Cerebellar cortex (tissue), 1 donor: ENCODE measurements around the gene TNPO3.

Experiments used
- DNase-seq: peaks from one replicate; pipeline ENCODE4 v3.0.0-alpha.2; 2015; ENCODE audit warnings: low spot score

Gene TNPO3

DNA sequence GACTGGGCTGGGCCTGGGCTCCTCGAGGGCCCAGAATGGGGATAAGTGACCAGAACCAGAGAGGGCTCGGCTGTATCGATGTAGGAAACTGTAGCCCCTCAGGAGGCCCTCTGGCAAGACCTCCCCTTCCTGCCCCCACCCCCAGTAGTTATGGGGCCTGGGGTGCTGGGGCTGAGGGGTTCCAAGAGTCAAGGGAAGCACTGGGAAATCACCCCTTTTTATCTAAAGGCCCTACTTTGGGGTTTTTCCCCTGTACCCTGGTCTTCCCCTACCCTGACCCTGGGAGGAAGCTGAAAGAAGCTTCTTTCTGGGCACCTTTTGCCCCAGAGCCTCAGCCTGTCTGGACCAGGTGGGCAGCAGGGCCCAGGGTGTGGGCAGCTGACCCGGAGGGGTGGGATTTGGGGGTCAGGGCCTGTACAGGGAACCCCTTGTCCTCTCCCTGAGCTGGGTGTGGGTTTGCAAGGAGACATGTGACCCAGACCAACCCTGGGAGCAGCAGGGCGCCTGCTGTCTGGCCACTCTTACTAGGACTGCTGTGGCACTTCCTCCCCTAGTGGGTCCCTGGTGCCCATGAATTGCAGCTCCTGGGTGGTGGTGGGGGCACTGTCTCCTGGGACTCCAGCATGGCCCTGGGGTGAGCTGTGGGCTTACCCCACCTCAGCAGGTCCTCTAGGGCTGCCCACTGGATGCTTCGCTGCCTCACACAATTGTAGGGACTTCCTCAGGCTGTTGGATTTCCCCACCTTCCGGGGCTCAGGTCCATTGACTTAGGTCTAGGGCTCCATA, 115.6 kb downstream of the TNPO3 start:
- no peak for DNase-seq

DNA sequence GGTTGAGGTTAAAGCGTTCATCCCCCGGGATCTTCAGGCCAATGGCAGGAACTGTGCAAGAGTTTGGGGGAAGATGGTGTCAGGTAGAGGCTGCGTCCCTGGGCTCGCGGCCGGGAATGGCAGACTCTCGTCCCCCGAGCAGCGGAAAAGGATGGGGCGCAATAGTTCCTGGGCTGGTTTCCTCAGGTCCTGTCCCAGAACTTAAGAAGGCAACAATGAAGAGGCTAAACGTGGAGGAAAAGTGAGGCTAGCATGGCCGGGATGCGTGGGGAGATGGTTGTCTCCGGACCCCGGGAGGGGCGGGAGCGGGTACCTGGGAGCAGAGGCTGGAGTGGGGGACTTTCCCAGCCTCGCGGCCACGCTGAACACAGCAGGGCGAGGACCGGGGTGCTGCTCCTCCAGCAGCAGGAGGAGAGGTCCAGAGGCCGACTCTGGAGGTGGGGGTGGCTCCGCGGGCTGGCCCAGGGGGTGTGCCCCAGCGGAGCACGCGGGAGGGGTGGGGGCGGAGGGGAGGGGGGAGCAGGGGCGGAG, 116.3 kb downstream of the TNPO3 start:
- DNase-seq: no peak

DNA sequence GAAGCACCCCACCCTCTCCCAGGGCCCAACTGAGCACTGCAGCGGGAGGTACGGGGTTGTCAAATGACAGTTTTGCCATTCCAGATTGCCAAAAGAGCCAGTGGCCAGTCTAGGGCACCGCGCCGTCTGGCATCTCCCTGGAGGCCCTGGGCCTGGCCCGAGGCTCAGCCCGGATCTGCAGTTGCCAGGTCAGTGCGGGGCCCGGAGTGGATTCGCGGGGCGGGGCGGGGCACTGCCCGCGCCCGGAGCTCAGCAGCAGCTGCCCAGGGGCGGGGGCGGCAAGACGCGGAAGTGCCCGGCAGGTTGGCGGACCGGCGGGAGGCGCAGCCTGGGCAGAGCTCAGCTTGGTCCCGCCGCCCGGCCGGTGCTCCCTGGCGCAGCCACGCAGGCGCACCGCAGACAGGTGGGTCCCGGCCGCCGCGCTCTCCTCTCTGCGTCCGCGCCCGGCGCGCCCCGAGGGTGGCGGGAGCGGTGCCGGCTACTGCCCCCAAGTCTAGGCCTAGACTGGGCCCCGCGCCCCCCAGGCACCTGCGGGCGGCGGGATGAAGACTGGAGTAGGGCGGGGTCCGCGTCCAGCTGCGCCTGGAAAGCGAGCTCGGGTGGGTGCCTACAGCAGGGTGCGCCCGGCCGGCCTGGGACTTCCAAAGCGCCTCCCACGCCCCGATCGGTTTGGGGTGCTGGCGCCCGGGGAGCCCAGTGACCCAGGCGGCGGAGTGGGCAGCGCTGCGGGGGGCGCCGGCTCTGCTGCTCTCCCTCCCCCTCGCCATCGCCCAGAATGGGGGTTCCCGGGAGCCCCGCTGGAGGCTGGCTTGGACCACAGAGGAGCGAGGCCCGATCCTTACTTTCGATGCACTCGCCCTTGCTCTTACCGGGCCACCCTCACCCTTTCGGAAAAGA, 117.0 kb downstream of the TNPO3 start, which contains the start of gene IRF5:
IRF5 (plus strand) TSS at position 281 of the 897 bp plus-strand sequence. CDS start 4,155 bp downstream, outside the sequence.
- no peak for DNase-seq

DNA sequence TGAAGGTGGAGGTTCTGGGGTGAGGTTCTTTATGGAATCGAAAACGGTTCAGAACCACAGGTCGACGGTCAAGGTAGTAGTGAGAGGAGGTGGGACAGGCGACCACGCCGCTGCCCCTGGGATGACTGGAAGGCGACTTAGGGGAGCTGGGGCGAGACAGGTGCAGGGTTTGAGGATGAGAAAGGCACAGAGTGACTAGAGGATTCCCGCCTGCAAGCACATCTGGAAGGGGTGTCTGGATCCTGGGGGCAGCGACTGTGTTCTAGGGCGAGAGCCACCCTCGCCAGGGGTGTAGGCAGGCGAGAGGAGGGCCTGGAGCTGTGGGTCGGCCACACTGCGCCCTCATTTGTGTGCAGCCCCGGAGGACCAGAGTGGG, 117.7 kb downstream of the TNPO3 start:
- DNase-seq: no peak

DNA sequence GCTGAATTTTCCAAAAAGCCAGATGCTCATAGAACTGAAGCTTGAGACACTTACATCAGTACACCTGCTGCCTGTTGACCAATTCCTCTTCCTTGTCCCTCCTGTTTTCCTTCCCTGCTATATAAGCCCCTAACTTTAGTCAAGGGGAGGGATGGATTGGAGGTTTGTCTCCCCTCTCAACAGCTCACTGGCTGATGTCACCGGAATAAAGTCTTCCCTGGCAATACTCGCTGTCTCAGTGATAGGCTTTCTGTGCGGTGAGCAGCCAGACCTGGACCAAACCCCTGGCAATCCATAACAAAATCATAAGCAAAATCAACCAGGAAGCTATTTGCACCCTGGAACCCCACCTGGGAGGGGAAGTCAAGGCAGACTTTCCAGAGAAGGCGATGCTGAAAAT, 118.1 kb downstream of the TNPO3 start:
- DNase-seq: no peak

DNA sequence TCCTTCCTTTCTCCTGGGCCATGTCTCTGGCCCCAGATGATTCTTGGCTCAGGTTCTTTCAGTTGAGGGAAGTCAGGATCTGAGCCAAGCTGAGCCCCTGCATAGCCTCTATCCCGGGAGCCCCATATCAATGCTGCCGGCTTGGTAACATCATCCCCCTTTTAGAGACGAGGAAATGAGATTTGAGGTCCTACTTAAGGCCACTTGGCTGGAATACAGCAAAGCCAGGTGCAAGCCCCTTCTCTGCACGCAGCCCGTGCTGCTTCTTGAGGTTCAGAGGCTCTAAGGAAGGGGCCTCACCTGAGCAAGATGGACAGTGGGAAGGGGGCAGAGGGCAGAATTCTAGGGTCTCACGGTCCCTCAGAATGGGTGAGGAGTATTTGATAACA, 119.6 kb downstream of the TNPO3 start:
- DNase-seq: no peak

DNA sequence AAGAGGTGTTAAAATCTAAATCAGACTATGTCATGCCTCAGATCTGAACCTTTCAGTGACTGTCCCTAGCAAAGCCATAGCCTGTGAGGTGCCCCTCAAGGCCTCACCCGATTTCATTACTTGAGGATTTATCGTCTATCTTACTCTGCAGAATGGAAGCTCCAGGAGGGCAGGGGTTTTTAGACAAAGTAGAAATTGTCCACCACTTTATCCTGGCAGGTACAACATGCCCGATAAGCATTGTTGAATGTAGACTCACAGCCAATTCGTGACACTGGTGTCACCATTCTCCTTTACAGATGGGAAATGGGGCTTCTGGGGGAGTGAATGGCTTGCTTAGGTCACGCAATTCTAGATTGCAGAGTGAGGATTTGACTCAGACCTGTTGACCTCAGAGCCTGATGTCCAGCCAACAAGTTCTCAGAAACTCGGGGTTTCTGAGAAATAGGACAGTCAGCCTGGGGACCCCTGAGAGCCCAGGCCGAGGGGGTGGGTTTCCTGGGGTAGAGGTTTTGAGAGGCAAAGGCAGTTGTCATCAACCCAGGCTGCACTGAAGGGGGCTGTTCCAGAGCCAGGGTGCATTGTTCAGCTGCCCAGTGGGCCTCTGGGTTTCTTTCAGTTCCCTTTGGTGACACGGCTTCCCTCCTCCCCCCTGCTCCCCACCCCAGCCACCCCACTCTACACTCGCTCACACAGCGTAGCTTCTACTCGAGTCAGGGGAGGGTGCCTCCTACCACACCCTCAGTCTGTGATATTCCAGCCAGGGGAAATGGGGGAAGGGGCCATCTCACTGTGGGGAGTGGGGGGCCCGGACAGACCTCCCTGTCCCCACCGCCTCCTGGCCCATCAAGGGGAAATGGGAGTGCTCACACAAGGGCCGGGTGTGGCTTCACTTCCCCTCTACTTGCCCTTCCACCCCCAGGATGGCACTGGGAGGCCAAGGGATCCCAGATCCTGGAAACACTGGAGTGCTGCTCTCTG, 120.3 kb downstream of the TNPO3 start:
- no peak for DNase-seq

DNA sequence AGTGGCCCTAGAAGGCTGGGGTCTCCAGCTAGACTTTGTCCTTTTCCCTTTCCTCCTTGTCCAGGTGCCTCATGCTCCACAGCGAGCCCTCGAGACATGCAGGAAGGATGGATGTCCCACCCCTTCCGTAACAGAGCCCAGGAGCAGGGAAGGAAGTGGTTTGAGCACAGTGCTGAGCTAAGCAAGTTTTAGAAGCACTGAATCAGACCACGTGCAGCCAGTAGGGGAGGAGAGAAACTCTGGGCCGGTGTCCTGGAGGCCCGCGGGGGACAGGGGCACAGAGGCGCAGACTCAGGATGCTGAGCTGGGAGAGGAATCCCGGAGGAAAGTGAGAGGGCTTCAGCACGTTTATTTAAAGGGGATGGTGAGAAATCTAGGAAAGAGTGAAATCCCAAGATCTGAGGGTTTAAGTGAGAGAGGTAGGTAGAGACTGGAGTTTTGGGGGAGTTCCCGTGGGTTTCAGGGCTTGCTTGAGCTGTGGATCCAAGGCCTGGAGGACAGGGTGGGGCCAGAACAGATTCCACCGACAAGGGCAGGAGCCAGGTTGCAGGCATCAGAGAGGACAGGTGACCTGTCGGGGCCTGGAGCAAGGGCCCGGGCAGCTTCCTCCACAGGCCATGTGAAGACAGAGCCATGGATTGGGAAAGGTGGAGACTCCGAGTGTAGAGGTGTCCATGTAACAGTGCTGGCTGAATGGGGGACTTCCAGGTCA, 121.6 kb downstream of the TNPO3 start:
- no peak for DNase-seq

DNA sequence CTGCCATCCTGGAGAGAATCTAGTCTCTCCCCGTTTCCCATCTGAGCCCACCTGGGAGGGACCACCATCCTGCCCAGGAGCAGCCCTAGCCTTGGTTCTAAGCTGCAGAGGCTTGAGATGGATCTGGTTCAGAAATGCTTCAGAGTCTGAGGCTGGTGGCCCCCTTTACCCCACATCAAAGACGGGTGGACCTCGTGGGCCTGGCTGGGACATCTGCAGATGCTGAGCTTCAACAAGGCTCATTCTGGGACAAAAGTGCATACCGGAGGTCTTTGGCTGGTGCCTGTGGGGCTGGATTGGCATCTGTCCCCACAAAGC, 122.1 kb downstream of the TNPO3 start:
- DNase-seq: no peak

DNA sequence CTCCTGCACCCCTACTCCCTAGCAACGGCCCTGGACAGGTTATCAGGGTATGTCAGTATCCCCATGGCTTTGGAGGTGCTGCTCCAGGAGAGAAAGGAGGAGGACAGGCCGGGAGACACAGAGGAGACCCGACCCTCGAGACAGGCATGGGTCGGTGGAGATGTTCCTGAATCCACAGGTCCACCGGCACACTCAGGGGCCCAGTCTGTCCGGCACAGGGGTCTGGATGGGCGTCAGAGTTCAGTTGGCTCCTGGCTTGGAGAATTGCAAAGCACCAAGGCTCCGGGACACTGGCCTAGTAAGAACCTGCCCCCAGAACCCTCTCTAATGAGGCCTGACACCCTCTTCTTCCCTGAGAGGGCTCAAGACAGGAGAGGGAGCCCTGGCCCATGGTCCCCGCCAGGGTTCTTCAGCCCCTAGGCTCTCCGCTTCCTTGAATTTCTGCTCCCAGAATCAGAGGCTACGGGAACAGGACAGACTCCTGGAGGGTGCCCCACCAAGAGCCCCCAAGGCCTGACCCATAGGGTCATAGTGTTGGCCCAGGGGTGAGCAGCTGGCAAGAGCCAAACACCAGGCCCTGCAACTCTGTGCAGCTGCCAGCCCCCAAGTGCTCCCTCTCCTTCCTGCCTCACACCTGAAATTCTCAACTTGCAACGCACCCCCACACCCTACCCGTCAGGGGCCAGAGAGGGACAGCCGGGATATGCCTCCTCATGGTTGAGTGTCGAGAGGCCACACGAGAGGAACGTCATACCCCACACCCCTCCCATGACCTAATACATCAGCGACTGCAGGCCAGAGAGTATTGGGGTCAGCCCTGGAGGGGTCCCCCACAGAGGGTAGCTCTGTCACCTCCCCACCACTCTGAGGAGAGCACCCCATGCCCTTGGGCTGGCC, 122.7 kb downstream of the TNPO3 start:
- no peak for DNase-seq

DNA sequence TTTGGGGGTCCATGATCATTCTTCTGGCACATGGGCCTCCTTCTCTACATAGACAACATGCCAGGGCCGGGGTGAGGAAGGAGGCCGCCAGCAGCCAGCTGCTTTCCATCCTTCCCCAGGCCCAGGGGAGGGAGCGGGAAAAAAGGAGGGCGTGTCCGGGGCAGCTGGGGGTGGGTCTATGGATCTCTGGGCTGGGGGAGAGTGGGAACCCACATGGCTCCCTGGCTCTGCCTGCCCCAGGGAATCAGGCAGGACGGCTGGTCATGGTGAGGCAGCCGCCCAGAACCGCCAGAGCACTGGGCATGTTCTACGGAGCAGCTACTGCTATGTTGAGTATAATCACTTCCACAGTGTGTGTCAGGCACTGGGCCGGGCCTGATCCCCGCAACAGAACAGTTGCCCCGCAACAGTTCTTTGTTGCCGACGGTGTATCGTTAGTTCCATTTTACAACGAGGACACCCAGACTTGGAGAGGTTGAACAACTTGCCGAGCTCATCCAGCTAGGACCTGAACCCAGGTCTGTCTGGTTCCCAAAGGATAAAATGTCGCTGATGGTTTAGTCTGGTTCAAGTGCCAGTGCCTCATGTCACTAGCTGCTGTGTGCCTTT, 123.6 kb downstream of the TNPO3 start:
- no peak for DNase-seq

DNA sequence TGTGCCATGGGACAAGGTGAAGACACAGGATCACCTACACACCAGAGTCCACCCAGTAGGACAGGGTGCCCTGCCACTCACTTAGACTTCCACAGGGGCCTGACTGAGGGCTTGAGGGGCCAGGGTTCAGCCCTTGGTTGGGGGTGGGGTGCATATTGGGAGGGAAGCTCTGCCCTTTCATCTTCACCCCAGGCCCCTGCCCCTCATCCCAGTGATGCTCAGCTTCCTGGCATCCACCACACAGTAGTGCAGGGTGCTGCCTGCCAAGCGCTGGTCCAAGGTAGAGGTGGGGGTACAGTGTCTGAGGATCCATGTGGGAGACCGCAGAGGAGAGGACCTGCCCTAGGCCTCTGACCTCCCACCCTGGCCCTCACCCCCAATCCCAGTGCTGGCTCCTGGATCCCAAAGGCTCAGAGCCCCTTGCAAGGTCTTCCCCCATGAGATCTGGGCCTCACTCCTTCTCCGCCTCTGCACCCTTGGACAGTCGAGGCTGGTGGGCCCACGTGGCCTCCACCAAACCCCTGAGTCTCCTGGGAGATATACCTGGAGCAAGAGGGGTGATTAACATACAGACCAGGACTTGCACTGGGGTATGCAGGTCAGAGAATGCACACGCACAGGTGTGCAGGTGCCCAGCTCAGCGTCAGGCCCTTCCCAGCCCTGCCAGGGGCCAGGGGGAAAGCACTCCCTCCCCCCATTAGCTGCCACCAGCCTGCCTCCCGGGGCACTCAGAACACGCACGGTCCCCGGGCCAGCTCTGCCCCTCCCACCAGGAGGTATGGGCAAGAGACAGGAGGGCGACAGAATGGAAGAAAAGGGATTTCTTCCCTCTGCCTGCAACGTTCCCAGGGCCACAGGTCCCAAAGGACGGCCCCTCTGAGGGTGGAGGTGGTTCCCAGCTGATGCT, 125.8 kb downstream of the TNPO3 start:
- no peak for DNase-seq

DNA sequence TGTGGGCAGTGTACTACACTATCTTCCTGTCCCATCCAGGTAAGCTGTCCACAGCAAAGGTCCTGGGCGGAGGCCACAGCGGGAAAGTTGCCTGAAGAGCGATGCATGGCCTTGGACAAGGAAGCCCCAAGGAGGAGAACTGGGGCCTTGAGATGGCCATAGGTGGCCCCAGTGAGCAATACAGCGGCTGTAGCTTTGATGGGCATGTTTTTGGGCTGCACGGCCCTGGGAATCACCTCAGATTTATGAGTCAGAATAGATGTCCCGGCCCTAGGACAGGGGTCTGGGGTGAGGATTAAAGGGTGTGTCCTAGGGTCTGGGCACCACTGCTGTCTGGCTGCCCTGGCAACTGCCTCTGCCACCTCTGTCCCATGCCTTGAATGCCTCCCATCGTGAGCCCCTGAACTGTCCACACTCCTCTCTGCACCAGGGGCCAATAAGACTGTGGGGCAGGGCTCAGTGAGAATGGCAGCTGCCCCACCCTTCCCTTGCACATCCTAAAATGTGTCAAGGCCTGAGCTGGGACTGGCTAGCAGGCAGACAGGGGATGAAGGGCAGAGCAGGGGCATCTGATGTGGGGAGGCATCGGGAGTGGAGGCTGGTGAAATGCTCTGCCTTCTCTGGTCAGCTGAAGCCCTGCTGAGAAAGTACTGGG, 126.6 kb downstream of the TNPO3 start:
- DNase-seq: no peak

DNA sequence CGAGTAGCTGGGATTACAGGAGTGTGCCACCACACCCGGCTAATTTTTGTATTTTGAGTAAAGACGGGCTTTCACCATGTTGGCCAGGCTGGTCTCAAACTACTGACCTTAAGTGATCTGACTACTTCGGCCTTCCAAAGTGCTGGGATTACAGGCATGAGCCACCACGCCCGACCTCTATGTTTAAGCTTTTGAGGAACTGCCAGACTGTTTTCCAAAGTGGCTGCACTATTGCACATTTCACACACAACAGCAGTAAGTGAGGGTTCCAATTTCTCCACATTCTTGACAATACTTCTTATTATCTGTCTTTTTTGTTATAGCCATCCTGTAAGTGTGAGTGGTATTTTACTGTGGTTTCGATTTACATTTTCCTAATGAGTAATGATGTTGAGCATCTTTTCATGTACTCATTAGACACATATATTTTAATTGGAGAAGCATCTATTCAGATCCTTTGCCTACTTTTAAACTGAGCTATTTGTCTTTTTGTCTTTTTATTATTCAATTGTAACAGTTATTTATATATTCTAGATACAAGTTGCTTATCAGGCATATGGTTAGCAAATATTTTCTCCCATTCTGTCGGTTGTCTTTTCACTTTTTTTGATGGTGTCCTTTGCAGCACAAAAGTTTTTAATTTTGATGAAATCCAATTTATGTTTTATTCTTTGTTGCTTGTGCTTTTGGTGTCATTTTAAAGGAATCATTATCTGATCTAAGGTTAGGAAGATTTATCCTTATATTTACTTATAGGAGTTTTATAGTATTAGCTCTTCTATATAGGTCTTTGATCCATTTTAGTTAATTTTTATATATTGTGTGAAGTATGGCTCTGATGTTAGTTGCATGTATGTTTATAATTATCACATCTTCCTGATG, 130.0 kb downstream of the TNPO3 start:
- DNase-seq: no peak

DNA sequence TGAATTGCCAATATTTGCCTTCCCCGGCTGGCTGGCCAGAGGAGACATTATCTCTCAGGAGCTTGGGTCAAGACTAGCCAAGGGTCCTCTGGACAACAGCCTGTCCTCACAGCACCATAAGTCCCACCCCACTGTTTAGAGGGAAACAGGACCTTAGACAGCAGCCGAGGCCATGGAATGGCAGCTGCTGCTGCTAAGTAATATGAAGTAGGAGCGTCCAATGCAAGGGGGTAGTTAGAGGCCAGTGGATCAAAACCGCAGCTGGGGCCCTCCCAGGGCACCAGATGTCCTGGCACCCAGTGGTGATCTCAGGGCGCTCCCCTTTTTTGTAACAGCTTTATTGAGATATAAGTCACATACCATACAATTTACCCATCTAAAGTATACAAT, 131.5 kb downstream of the TNPO3 start:
- DNase-seq: no peak

DNA sequence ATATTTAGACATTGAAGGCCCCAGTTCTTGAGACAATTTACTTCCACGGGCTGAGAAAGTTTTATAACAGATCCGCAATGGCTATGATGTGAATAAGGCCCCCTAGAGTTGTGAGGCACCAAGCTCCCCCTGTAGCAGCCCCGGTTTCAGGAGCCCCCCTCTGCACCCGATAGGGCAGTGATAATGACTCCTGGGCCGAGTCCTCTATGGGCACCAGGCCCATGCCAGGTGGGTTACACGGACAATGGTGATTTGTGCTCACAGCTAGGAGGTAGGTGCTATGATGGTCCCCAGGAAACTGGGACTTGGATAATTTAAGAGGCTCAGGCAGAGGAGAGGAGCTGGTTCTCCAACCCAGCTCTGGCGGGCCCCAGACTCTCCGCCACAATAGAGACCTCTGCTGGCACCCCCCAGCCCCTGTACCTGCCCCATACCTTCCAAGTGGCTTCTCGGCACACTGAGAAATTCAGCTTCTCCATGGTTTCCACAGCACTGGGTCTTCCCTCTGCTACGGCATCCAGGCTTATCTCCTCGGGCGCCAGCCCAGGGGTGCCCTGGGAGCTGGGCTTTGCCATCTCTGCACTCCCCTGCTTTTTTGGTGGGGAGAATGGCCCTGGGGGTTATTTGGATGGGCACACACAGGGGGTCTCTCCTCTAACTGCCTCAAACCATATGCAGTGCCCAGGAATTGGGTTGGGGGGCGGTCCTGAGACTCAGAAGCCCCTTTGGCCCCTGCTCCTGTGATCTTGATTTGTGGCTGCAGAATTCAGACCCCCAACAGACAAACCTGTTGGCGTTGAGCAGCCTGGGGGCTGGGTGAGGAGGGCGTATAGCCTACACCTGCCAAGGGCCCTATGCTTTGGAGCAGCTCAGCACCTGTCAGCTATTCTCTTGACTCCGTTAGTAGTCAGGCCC, 132.2 kb downstream of the TNPO3 start:
- no peak for DNase-seq
